ENCODE measurements around the gene MGAT4C. TPM values are rescaled to one million over a fixed set of nuclear protein-coding genes. Genes with fewer than 3 reads are reported as not detected.

MGAT4C gene
- polyA plus RNA-seq, 1 donor (not counting 4 experiments of a cell fraction or from before 2014, with no cell fraction given) = not detected

- no peak overlapping the region for H2AFZ ChIP-seq (ENCODE audit: control insufficient read depth, low read length)
- H3K9me3 ChIP-seq (ENCODE audit: control insufficient read depth, low read depth, low read length) = no peaks in the 10 kb centered on the region
- TF ChIP-seq EZH2 (IDR thresholded peaks at IDR 0.05; ENCODE audit: low read length) (no peak), CTCF (optimal IDR thresholded peaks at IDR 0.05 in 1 of 3, IDR thresholded peaks at IDR 0.05 in 1 of 3, conservative IDR thresholded peaks at IDR 0.05 in 1 of 3; ENCODE audit: extremely low read depth in 1 of 3, insufficient read depth in 2 of 3, low read length in 3 of 3) (no peak)
Observed at GRCh38 chr12:86145156-86145555, 111.0 kb downstream of the MGAT4C start.

GRCh38 chr12:86143162-86143561 lies 113.0 kb downstream of the MGAT4C start:
- H3K27ac ChIP-seq (ENCODE audit: control insufficient read depth, insufficient read depth, low read length) = no peak overlapping the region
- no peaks in the 10 kb centered on the region for H4K20me1 ChIP-seq (ENCODE audit: control insufficient read depth, extremely low read depth, insufficient read depth, low read length)
- H3K79me2 ChIP-seq (ENCODE audit: control insufficient read depth, insufficient read depth, low read length) = no peaks in the 10 kb centered on the region
- no peak for FAIRE-seq
- H2AFZ ChIP-seq (ENCODE audit: control insufficient read depth, low read length) = no peak overlapping the region
- H3K4me2 ChIP-seq (ENCODE audit: control insufficient read depth, extremely low read depth, insufficient read depth, low read depth, low read length) = no peak overlapping the region
- H3K9ac ChIP-seq (ENCODE audit: control insufficient read depth, extremely low read depth, insufficient read depth, low read length) = no peak overlapping the region
- peaks cover 7% of the 10 kb centered on the region for H3K4me1 ChIP-seq (ENCODE audit: control insufficient read depth, extremely low read depth, insufficient read depth, low read length)
- H3K9me1 ChIP-seq (ENCODE audit: control insufficient read depth, extremely low read depth, insufficient read depth, low read length) = no peaks in the 10 kb centered on the region
- dilution Hi-C loops (cut with MboI; ENCODE audit: extremely low pct_ligation_motif_present, low sequenced_read_pairs) = no loop called here
- no peaks in the 10 kb centered on the region for H3K36me3 ChIP-seq (ENCODE audit: control insufficient read depth in 2 of 2, extremely low read depth in 1 of 2, insufficient read depth in 2 of 2, low read length in 2 of 2)
- H3K9me3 ChIP-seq (ENCODE audit: control insufficient read depth, low read depth, low read length) = no peaks in the 10 kb centered on the region
- no peaks in the 10 kb centered on the region for H3K27me3 ChIP-seq (ENCODE audit: control insufficient read depth, extremely low read depth, insufficient read depth, low read length)
- TF ChIP-seq CTCF (optimal IDR thresholded peaks at IDR 0.05 in 1 of 3, IDR thresholded peaks at IDR 0.05 in 1 of 3, conservative IDR thresholded peaks at IDR 0.05 in 1 of 3; ENCODE audit: extremely low read depth in 1 of 3, insufficient read depth in 2 of 3, low read length in 3 of 3) (no peak), EZH2 (IDR thresholded peaks at IDR 0.05; ENCODE audit: low read length) (no peak)
- no peak overlapping the region for H3K4me3 ChIP-seq (ENCODE audit: control insufficient read depth in 2 of 3, extremely low read depth in 1 of 3, insufficient read depth in 2 of 3, low read depth in 1 of 3, low read length in 3 of 3)
- DNase-seq (ENCODE audit: low read depth, low spot score) = no peak

More at GRCh38 chr12:86145156-86145555, 111.0 kb downstream of the MGAT4C start:
- DNase-seq (ENCODE audit: low read depth, low spot score) = no peak
- Histone ChIP-seq H3K9me1 (ENCODE audit: control insufficient read depth, extremely low read depth, insufficient read depth, low read length) (no peaks in the 10 kb centered on the region), H3K4me2 (ENCODE audit: control insufficient read depth, extremely low read depth, insufficient read depth, low read depth, low read length) (no peak overlapping the region), H3K4me1 (ENCODE audit: control insufficient read depth, extremely low read depth, insufficient read depth, low read length) (peaks cover 10% of the 10 kb centered on the region), H3K27me3 (ENCODE audit: control insufficient read depth, extremely low read depth, insufficient read depth, low read length) (no peaks in the 10 kb centered on the region), H3K4me3 (ENCODE audit: control insufficient read depth in 2 of 3, extremely low read depth in 1 of 3, insufficient read depth in 2 of 3, low read depth in 1 of 3, low read length in 3 of 3) (no peak overlapping the region), H4K20me1 (ENCODE audit: control insufficient read depth, extremely low read depth, insufficient read depth, low read length) (no peaks in the 10 kb centered on the region), H3K27ac (ENCODE audit: control insufficient read depth, insufficient read depth, low read length) (no peak overlapping the region), H3K36me3 (ENCODE audit: control insufficient read depth in 2 of 2, extremely low read depth in 1 of 2, insufficient read depth in 2 of 2, low read length in 2 of 2) (no peaks in the 10 kb centered on the region), H3K79me2 (ENCODE audit: control insufficient read depth, insufficient read depth, low read length) (no peaks in the 10 kb centered on the region), H3K9ac (ENCODE audit: control insufficient read depth, extremely low read depth, insufficient read depth, low read length) (no peak overlapping the region)
- FAIRE-seq = no peak
- dilution Hi-C loops (cut with MboI; ENCODE audit: extremely low pct_ligation_motif_present, low sequenced_read_pairs) = no loop called here
